ENCODE results near the gene CCDC73.

Gene CCDC73

GRCh38 chr11:32583459-32584271 is 210.8 kb downstream of the CCDC73 start, which contains the start of gene EIF3M:
Gene EIF3M (plus strand): TSS chr11:32583831. CDS start chr11:32583888, 57 bp downstream.
- DNase-seq: peak; percentile 97

- no peak for DNase-seq
Measured at GRCh38 chr11:32581556-32581955, 212.9 kb downstream of the CCDC73 start.

GRCh38 chr11:32580967-32581366 is 213.5 kb downstream of the CCDC73 start:
- no peak for DNase-seq

- DNase-seq: peak; percentile 4
Measured at GRCh38 chr11:32576456-32576855, 218.0 kb downstream of the CCDC73 start.

- no peak for DNase-seq
Measured at GRCh38 chr11:32575070-32575469, 219.4 kb downstream of the CCDC73 start.

- no peak for DNase-seq
Measured at GRCh38 chr11:32574421-32574820, 220.0 kb downstream of the CCDC73 start.

- DNase-seq: no peak
Measured at GRCh38 chr11:32573228-32573627, 221.2 kb downstream of the CCDC73 start.

GRCh38 chr11:32571039-32571438 is 223.4 kb downstream of the CCDC73 start:
- no peak for DNase-seq

GRCh38 chr11:32569313-32569881 is 225.1 kb downstream of the CCDC73 start:
- DNase-seq: no peak

- DNase-seq: no peak
Measured at GRCh38 chr11:32567154-32567553, 227.3 kb downstream of the CCDC73 start.

GRCh38 chr11:32566517-32566916 is 227.9 kb downstream of the CCDC73 start:
- no peak for DNase-seq

GRCh38 chr11:32563600-32563959 is 230.9 kb downstream of the CCDC73 start:
- no peak for DNase-seq

GRCh38 chr11:32562839-32563599 is 231.4 kb downstream of the CCDC73 start:
- DNase-seq: peak; percentile 45

- no peak for DNase-seq
Measured at GRCh38 chr11:32561835-32562234, 232.6 kb downstream of the CCDC73 start.

GRCh38 chr11:32555895-32556294 is 238.6 kb downstream of the CCDC73 start:
- no peak for DNase-seq

- DNase-seq: no peak
Measured at GRCh38 chr11:32555091-32555490, 239.4 kb downstream of the CCDC73 start.

All from eye (tissue), 1 donor.